ENCODE results near the gene PPM1M. TPM values are rescaled to one million over a fixed set of nuclear protein-coding genes. Genes with fewer than 3 reads are reported as not detected.

Gene PPM1M
- total and polyA plus RNA-seq, 12 donors = 5.2 to 17.6 (median 7.9) TPM

- no peak for DNase-seq
Observed at GRCh38 chr3:52293491-52294319, 48.1 kb downstream of the PPM1M start.

GRCh38 chr3:52294320-52295150, 49.0 kb downstream of the PPM1M start:
- WGBS, 2 donors = 90 to 91% methylated on average over 11 of the region's 11 CpGs
- Histone ChIP-seq H3K36me3 (peaks cover 0 to 51% (median 14%) of the 10 kb centered on the region in 9 donors), H3K27ac (no peak overlapping the region), H3K27me3 (no peaks in the 10 kb centered on the region), H3K4me1 (peaks cover 0 to 19% (median 10%) of the 10 kb centered on the region in 9 donors), H3K9me3 (no peaks in the 10 kb centered on the region), H3K4me3 (no peak overlapping the region)
- no peak for ATAC-seq
- no peak for TF ChIP-seq CTCF (IDR thresholded peaks at IDR 0.05)
- intact Hi-C loops (cut with DNase I) = loop anchor here in 5 of 10 donors (2.0 to 10.0 kb wide), 5 partner anchors 38 to 62 kb away; no protein-coding TSS in a partner anchor
- DNase-seq = no peak

More at GRCh38 chr3:52293491-52294319, 48.1 kb downstream of the PPM1M start:
- intact Hi-C loops (cut with DNase I) = loop anchor here in 5 of 10 donors (2.0 to 10.0 kb wide), 4 partner anchors 49 to 61 kb away; no protein-coding TSS in a partner anchor
- H3K4me1 ChIP-seq = peaks cover 0 to 19% (median 8%) of the 10 kb centered on the region in 9 donors
- WGBS, 2 donors = 90 to 92% methylated on average over 17 of the region's 17 CpGs
- H3K27ac ChIP-seq = no peak overlapping the region
- no peak overlapping the region for H3K4me3 ChIP-seq
- H3K27me3 ChIP-seq = no peaks in the 10 kb centered on the region
- no peak for TF ChIP-seq CTCF (IDR thresholded peaks at IDR 0.05)
- no peak for ATAC-seq
- no peaks in the 10 kb centered on the region for H3K9me3 ChIP-seq
- H3K36me3 ChIP-seq = peaks cover 0 to 51% (median 14%) of the 10 kb centered on the region in 9 donors

- no peak overlapping the region for H3K4me3 ChIP-seq
- 91 to 92% methylated on average over 5 of the region's 5 CpGs for WGBS, 2 donors
- intact Hi-C loops (cut with DNase I) = loop anchor here in 3 of 10 donors (2.0 to 10.0 kb wide), 3 partner anchors 37 to 49 kb away; no protein-coding TSS in a partner anchor
- ATAC-seq (no peak), DNase-seq (no peak)
- H3K27me3 ChIP-seq = no peaks in the 10 kb centered on the region
- no peak overlapping the region for H3K27ac ChIP-seq
- no peak for TF ChIP-seq CTCF (IDR thresholded peaks at IDR 0.05)
- no peaks in the 10 kb centered on the region for H3K9me3 ChIP-seq
- H3K36me3 ChIP-seq = peaks cover 0 to 46% (median 13%) of the 10 kb centered on the region in 9 donors
- H3K4me1 ChIP-seq = peaks cover 4 to 28% (median 19%) of the 10 kb centered on the region in 9 donors
Observed at GRCh38 chr3:52295671-52296208, 50.2 kb downstream of the PPM1M start.
